ENCODE data around the gene REL.
"Not testable (repeated sequence)": the region's sequence is repeated elsewhere in the genome, so short reads cannot be mapped to it uniquely, and the experiment has no call there.

Gene REL

GRCh38 chr2:60867848-60868247 is 13.5 kb upstream of the REL start:
- no peak for DNase-seq (ENCODE audit: low spot score)

GRCh38 chr2:60868589-60869273 is 12.6 kb upstream of the REL start:
- DNase-seq (ENCODE audit: low spot score): no peak

GRCh38 chr2:60872510-60872928 is 8.9 kb upstream of the REL start:
- no peak for DNase-seq (ENCODE audit: low spot score)

GRCh38 chr2:60873381-60873780 is 8.0 kb upstream of the REL start:
- DNase-seq (ENCODE audit: low spot score): no peak

GRCh38 chr2:60875520-60875919 is 5.9 kb upstream of the REL start:
- no peak for DNase-seq (ENCODE audit: low spot score)

- DNase-seq (ENCODE audit: low spot score): peak; percentile 56
These were observed 729 bp upstream of the REL start for GRCh38 chr2:60880643-60881046.

- peak; percentile 25 for DNase-seq (ENCODE audit: low spot score)
These were observed 1.8 kb downstream of the REL start for GRCh38 chr2:60882971-60883753.

- no peak for DNase-seq (ENCODE audit: low spot score)
These were observed 2.5 kb downstream of the REL start for GRCh38 chr2:60883896-60884295.

- DNase-seq (ENCODE audit: low spot score): no peak
These were observed 3.4 kb downstream of the REL start for GRCh38 chr2:60884800-60885199.

GRCh38 chr2:60885683-60886082 is 4.3 kb downstream of the REL start:
- no peak for DNase-seq (ENCODE audit: low spot score)

GRCh38 chr2:60886991-60887390 is 5.6 kb downstream of the REL start:
- no peak for DNase-seq (ENCODE audit: low spot score)

- DNase-seq (ENCODE audit: low spot score): no peak
These were observed 7.5 kb downstream of the REL start for GRCh38 chr2:60888853-60889252.

GRCh38 chr2:60889581-60890392 is 8.4 kb downstream of the REL start:
- not testable (repeated sequence) for DNase-seq (ENCODE audit: low spot score)

- DNase-seq (ENCODE audit: low spot score): no peak
These were observed 9.0 kb downstream of the REL start for GRCh38 chr2:60890393-60890707.

- DNase-seq (ENCODE audit: low spot score): no peak
These were observed 9.8 kb downstream of the REL start for GRCh38 chr2:60891180-60891579.

- DNase-seq (ENCODE audit: low spot score): no peak
These were observed 17.2 kb downstream of the REL start for GRCh38 chr2:60898567-60898966.

- DNase-seq (ENCODE audit: low spot score): no peak
These were observed 18.0 kb downstream of the REL start for GRCh38 chr2:60899230-60899891.

GRCh38 chr2:60899892-60900249 is 18.5 kb downstream of the REL start:
- no peak for DNase-seq (ENCODE audit: low spot score)

- not testable (repeated sequence) for DNase-seq (ENCODE audit: low spot score)
These were observed 19.9 kb downstream of the REL start for GRCh38 chr2:60901296-60901695.

GRCh38 chr2:60905867-60906266 is 24.5 kb downstream of the REL start:
- not testable (repeated sequence) for DNase-seq (ENCODE audit: low spot score)

GRCh38 chr2:60906395-60906794 is 25.0 kb downstream of the REL start:
- no peak for DNase-seq (ENCODE audit: low spot score)

GRCh38 chr2:60907329-60907728 is 26.0 kb downstream of the REL start:
- no peak for DNase-seq (ENCODE audit: low spot score)
